Ectodermal cell (in vitro differentiated cells): Measurements from ENCODE around the gene PBLD.

Experiments used
- H3K27ac ChIP-seq: 2 replicates; pipeline ENCODE4 v1.7.0; 2013; ENCODE audit warnings: mild to moderate bottlenecking, low read depth, low read length; ENCODE audit not compliant: insufficient read depth, poor library complexity, severe bottlenecking
- H3K27me3 ChIP-seq: 2 replicates; pipeline ENCODE4 v1.7.0; 2013; ENCODE audit warnings: mild to moderate bottlenecking, low read length; ENCODE audit not compliant: insufficient read depth, control insufficient read depth, poor library complexity, severe bottlenecking
- H3K36me3 ChIP-seq: one replicate; pipeline ENCODE4 v1.7.0; 2013; ENCODE audit warnings: low read length; ENCODE audit not compliant: control insufficient read depth, insufficient read depth
- H3K4me1 ChIP-seq: one replicate; pipeline ENCODE4 v1.7.0; 2013; ENCODE audit warnings: low read length; ENCODE audit not compliant: control insufficient read depth, insufficient read depth
- H3K4me3 ChIP-seq: 2 replicates; pipeline ENCODE4 v1.7.0; 2013; ENCODE audit warnings: low read depth, low read length, control low read depth; ENCODE audit not compliant: insufficient read depth
- H3K9me3 ChIP-seq: 2 replicates; pipeline ENCODE4 v1.7.0; 2013; ENCODE audit warnings: mild to moderate bottlenecking, low read length, moderate library complexity; ENCODE audit not compliant: control insufficient read depth
- WGBS, 2 experiments: methylation state at CpG; one replicate each; pipeline ENCODE4 v1.1.7; 2013; ENCODE audit warnings: missing lambda C conversion rate in 2 of 2; 5-methylcytosine and 5-hydroxymethylcytosine counted together

Gene PBLD

GRCh38 chr10:68302871-68303270, 29.9 kb downstream of the PBLD start:
- Histone ChIP-seq H3K4me3 (no peak overlapping the region), H3K36me3 (no peaks in the 10 kb centered on the region), H3K27ac (no peak overlapping the region), H3K27me3 (no peaks in the 10 kb centered on the region), H3K4me1 (no peaks in the 10 kb centered on the region), H3K9me3 (no peaks in the 10 kb centered on the region)
- WGBS, 2 experiments = 71 to 72% methylated on average over 4 of the region's 5 CpGs

DNA sequence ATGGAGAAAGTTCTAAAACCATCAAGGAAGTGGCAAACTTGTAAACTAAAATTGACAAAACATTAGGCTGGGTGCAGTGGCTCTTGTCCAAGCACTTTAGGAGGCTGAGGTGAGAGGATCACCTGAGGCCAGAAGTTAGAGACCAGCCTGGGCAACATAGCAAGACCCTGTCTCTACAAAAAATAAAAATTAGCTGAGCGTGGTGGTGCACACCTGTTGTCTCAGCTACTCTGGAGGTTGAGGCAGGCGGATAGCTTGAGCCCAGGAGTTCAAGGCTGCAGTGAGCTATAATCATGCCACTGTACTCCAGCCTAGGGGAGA, 30.3 kb downstream of the PBLD start:
- H3K9me3 ChIP-seq = no peaks in the 10 kb centered on the region
- no peak overlapping the region for H3K27ac ChIP-seq
- no peaks in the 10 kb centered on the region for H3K4me1 ChIP-seq
- no peaks in the 10 kb centered on the region for H3K36me3 ChIP-seq
- WGBS, 2 experiments = 47 to 50% methylated on average over 2 of the region's 2 CpGs
- no peaks in the 10 kb centered on the region for H3K27me3 ChIP-seq
- no peak overlapping the region for H3K4me3 ChIP-seq

DNA sequence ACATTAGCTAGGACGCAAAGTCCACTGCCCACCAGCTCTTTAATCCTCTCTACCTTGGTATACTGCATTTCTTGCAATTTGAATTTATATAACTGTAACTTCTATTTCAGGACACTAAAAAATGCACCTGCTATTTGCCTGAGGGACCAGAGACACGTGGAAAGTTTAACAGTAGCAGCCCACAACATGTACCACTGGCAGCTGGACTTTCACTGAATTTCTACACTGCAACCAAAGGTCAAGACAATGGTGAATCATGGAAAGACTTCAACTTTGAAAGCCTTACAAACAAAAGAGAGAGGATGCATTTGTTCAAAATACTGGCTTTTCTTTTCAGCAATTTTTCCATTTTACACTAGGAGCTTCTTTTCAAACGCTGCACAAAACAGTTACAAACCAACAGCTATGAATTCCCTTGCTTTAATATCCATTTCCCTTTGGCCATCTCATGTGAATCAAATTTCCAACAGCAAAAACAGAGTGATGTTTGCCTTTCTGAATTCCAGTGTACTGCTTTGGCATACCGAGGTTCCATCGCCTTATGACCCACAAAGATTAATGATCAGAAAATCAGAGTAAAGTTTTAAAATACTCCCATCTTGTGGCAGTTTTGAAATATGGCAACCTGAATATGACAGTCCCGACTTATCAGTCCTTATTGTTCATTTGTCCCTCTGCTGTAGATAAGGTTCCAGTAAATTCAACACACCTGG, 30.8 kb downstream of the PBLD start:
- H3K9me3 ChIP-seq = no peaks in the 10 kb centered on the region
- 83 to 85% methylated on average over 6 of the region's 6 CpGs for WGBS, 2 experiments

GRCh38 chr10:68301301-68301700, 31.4 kb downstream of the PBLD start:
- H3K9me3 ChIP-seq = no peaks in the 10 kb centered on the region

More for the DNA sequence above, 30.8 kb downstream of the PBLD start:
- Histone ChIP-seq H3K27ac (no peak overlapping the region), H3K4me3 (no peak overlapping the region), H3K27me3 (no peaks in the 10 kb centered on the region), H3K36me3 (no peaks in the 10 kb centered on the region), H3K4me1 (no peaks in the 10 kb centered on the region)

DNA sequence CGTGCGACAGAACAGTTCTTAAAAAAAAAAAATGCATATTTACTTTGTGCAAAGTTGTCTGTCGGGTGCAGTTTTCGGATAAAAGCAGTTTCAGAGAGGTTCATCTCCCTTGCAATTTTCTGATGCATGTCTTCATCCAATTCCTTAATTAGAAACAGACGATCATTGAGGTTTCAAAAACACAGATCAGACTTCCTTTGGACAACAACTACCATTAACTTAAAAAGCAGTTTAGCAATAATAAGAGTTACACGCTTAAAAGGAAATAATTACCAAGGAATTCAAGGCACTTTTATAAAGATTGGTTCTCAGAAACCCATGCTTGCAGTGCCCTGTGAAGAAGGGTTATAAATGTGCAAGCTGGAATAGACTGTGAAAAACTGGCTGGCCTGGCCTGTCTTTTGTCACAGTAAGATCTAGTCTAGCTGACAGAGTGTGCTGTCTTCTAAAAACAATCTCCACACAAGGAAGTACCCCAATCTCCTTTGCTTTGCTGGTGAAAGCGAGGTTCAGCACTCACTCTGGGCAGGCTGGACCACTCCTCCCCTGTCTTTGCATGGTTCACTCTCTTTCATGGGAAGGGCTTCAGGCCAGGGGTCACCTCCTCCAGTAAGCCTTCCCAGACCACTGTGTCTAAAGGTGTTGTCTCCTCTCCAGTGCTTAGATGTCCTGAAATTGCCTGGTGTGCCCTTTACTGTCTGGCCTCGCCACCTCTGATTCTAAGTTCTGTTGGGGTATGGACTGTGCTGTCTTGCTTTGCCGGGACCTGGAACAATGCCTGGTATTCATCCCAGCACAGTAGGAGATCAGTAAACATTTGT, 35.7 kb downstream of the PBLD start:
- Histone ChIP-seq H3K36me3 (no peaks in the 10 kb centered on the region), H3K9me3 (no peaks in the 10 kb centered on the region), H3K4me3 (no peak overlapping the region), H3K27ac (no peak overlapping the region), H3K4me1 (no peaks in the 10 kb centered on the region), H3K27me3 (no peaks in the 10 kb centered on the region)
- 80 to 81% methylated on average over 8 to 9 of the region's 9 CpGs for WGBS, 2 experiments

More at GRCh38 chr10:68301301-68301700, 31.4 kb downstream of the PBLD start:
- no peaks in the 10 kb centered on the region for H3K36me3 ChIP-seq
- H3K4me1 ChIP-seq = no peaks in the 10 kb centered on the region
- no peaks in the 10 kb centered on the region for H3K27me3 ChIP-seq
- H3K4me3 ChIP-seq = no peak overlapping the region
- no peak overlapping the region for H3K27ac ChIP-seq
- 90 to 91% methylated on average over 3 of the region's 3 CpGs for WGBS, 2 experiments

DNA sequence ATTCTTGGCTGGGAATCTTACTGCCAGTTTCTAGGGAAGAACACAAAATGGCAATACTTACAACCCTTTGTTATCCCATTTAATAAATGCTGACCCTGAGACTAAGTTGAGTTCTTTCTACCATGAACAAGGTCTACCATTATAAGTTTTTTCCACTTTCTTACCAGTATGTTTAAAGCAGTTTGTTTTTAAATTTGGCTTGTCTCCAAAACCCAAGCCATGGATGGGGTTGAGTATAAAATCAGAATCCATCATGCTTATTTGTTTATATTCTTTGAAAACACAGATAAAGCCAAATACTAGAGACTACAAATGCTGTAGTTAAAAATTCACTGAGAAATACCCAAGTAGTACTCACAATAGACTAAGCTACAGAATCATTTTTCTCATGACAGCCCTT, 42.0 kb downstream of the PBLD start:
- H3K4me3 ChIP-seq = no peak overlapping the region
- no peak overlapping the region for H3K27ac ChIP-seq
- no peaks in the 10 kb centered on the region for H3K9me3 ChIP-seq
- H3K27me3 ChIP-seq = no peaks in the 10 kb centered on the region
- no peaks in the 10 kb centered on the region for H3K36me3 ChIP-seq
- no peaks in the 10 kb centered on the region for H3K4me1 ChIP-seq

- WGBS, 2 experiments = 93 to 96% methylated on average over 4 of the region's 4 CpGs
- Histone ChIP-seq H3K27ac (no peak overlapping the region), H3K27me3 (no peaks in the 10 kb centered on the region)
These were observed 44.0 kb downstream of the PBLD start for GRCh38 chr10:68288717-68289116.

GRCh38 chr10:68284062-68285001, 48.4 kb downstream of the PBLD start:
- Histone ChIP-seq H3K4me3 (no peak overlapping the region), H3K27me3 (no peaks in the 10 kb centered on the region), H3K36me3 (no peaks in the 10 kb centered on the region), H3K27ac (no peak overlapping the region), H3K4me1 (peaks cover 10% of the 10 kb centered on the region), H3K9me3 (no peaks in the 10 kb centered on the region)
- WGBS, 2 experiments = 85 to 88% methylated on average over 9 of the region's 9 CpGs

More at GRCh38 chr10:68288717-68289116, 44.0 kb downstream of the PBLD start:
- Histone ChIP-seq H3K4me3 (no peak overlapping the region), H3K9me3 (no peaks in the 10 kb centered on the region), H3K36me3 (no peaks in the 10 kb centered on the region), H3K4me1 (peaks cover 10% of the 10 kb centered on the region)

DNA sequence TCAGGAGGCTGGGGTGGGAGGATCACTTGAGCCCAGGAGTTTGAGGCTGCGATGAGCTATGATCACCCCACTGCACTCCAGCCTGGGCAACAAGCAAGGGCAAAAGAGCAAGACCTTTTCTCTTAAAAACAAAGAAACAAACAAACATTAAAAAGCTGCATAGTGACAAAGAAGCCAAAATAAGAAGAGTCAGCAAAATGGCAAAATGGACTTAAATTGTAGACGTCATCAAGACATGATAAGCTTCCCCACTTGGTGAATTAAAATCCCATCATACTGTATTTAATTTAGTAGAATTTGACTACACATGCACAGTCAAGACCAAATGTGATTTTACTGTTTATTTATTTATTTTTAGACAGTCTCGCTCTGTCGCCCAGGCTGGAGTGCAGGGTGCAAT, 52.0 kb downstream of the PBLD start:
- Histone ChIP-seq H3K27me3 (no peaks in the 10 kb centered on the region), H3K4me1 (peaks cover 10% of the 10 kb centered on the region)

More for the DNA sequence above, 52.0 kb downstream of the PBLD start:
- Histone ChIP-seq H3K27ac (no peak overlapping the region), H3K36me3 (no peaks in the 10 kb centered on the region), H3K4me3 (no peak overlapping the region), H3K9me3 (no peaks in the 10 kb centered on the region)
- 88 to 98% methylated on average over 4 of the region's 4 CpGs for WGBS, 2 experiments
